Right kidney (tissue), 1 donor: ENCODE results near the gene SLC16A2.

Experiments used
- DNase-seq: peaks from one replicate; pipeline ENCODE4 v3.0.0-alpha.2; 2016

SLC16A2 gene

DNA sequence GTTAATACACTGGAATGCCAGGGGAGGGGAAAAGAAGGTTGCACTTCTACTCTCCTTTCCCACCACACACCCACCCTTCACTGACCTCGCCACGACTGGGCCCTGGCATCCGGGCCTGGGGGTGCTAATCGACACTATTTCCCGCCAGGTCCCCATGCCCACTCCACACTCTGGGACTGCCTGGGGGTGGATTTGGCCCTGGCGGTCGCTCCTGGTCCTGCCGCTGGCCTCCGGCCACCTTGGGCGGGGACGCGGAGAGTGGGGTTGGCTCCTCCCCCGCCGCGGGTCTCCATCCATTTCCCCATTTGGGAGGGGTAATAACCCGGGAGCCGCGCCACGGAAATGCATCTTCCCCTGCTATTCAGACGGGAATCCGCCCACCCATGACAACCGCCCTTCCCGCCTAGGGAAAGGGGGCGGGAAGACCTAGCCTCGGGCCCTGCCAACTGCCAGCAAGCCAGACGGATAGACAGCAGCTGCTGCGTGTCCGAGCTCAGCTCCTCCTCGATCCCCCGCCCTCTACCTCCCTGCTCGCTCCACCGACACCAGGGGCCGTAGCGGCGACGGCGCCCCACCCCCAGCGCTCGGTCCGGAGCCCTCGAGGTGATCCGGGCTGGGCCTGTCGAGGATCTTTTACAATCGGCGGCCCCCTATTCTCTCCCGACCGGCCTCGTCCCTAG lies 115.0 kb downstream of the SLC16A2 start:
- peak; percentile 88 for DNase-seq

GRCh38 chrX:74536832-74537371 lies 115.6 kb downstream of the SLC16A2 start:
- DNase-seq, result no peak

DNA sequence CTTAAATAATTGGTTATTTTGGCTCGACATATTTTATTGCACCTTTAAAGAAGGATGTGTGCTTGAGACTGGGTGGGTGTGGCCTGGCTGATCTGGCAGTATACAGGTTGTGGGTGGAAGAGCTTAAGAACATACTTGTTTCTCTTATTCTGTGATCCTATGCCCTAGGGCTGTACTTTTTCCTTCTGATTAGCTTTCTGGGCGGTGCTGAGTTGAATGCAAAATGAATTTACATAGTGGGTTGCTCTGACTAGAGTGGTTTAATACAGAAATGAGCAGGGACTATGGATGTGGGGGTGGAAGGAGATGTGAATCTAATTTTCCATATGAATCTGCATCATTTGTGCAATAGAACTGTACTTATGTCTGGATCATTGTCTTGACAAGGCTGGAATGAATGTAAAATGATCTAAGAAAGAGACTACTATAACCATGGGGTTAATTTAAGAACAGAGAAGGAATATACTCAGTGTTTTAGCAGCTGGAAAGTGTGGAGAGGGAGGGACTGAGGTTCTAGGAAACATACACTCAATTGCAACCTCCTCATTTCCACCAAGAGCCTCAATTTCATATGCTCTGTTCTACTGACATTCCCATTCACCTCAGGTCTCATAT lies 119.4 kb downstream of the SLC16A2 start:
- no peak for DNase-seq

DNA sequence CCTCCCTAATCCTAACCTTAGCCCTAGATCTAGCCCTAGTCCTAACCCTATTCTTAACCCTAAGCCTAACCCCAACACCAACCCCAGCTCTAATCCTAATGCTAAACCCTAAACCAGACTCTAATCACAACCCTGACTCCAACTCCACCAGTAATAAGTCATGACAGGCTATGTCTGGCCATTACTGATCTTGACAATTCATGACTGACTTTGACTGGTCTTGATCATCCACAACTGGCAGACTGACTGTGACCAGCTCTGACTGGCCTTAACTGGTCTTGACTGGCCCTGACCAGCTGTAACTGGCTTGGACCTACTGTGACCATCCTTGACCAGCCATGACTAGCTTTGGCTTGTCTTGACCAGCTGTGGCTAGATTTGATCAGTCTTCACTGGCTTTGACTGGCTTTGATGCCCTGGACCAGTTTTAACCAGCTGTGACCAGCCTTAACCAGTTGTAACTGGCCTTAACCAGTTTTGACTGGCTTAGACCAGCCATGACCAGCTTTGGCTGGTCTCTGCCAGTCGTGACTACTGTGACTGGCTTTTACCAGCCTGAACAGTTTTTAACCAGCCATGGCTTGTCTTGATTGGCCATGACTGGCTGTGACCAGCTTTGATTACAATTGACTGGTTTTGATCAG lies 124.7 kb downstream of the SLC16A2 start:
- DNase-seq, result no peak

GRCh38 chrX:74546984-74547383 lies 125.7 kb downstream of the SLC16A2 start:
- DNase-seq, result no peak

- peak; percentile 61 for DNase-seq
Observed at GRCh38 chrX:74550295-74550802, 129.1 kb downstream of the SLC16A2 start.

GRCh38 chrX:74551934-74552333 lies 130.6 kb downstream of the SLC16A2 start:
- no peak for DNase-seq

GRCh38 chrX:74557378-74557777 lies 136.1 kb downstream of the SLC16A2 start:
- no peak for DNase-seq

- no peak for DNase-seq
Observed at GRCh38 chrX:74578137-74578536, 156.8 kb downstream of the SLC16A2 start.

DNA sequence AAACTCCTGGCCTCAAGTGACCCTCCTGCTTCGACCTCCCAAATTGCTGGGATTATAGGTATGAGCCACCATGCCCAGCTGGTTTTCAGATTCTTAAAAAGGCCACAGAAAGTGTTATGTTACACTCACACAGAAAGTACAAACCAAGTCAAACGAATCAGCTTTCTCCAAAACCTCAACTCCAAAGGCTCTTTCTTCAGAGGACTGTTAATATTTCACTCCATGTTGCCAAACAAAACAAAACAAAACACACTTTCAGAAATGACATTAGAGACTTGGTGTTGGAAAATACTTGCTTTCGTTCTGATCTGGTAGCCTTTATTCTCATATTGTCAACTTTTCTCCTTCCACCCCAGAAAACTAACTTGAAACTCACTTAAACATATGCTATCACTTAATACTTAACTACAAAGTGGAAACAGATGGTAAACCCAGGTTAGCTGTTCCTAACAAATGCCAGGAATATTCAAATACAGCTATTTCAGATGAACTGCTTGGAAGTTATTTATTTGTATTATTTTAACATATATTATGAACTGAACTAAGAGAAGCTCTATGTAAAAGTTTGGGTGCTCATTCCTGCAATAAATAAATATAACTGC lies 158.4 kb downstream of the SLC16A2 start:
- no peak for DNase-seq
